ENCODE data around the gene IL4I1.

DNA sequence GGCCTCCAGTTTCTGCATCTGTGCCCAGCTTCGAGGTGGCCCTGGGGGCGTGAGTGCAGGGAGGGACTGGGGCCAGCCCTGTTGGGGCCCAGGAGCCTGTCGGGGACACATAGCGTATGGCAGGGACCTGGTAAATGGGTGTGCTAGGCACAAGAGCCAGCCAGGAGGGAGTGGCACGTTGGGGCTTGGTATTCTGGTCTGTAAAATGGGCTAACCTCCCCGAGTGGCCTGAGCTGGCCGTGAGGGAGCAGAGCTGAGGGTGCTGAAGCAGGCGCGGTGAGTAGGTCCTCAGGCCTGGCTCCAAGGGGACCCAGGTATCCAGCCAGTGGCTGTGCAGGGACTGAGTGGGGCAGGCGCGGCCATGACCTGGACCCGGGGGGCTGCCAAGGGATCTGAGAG lies 41.4 kb downstream of the IL4I1 start:
- TF ChIP-seq POLR2AphosphoS5 (IDR thresholded peaks at IDR 0.05) = no peak
- TF ChIP-seq, protein P1, sequence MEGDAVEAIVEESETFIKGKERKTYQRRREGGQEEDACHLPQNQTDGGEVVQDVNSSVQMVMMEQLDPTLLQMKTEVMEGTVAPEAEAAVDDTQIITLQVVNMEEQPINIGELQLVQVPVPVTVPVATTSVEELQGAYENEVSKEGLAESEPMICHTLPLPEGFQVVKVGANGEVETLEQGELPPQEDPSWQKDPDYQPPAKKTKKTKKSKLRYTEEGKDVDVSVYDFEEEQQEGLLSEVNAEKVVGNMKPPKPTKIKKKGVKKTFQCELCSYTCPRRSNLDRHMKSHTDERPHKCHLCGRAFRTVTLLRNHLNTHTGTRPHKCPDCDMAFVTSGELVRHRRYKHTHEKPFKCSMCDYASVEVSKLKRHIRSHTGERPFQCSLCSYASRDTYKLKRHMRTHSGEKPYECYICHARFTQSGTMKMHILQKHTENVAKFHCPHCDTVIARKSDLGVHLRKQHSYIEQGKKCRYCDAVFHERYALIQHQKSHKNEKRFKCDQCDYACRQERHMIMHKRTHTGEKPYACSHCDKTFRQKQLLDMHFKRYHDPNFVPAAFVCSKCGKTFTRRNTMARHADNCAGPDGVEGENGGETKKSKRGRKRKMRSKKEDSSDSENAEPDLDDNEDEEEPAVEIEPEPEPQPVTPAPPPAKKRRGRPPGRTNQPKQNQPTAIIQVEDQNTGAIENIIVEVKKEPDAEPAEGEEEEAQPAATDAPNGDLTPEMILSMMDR (IDR thresholded peaks at IDR 0.05) = no peak
- no peak for TF ChIP-seq POLR2A (IDR thresholded peaks at IDR 0.05; ENCODE audit: low read depth)
- no peak for TF ChIP-seq EP300 (IDR thresholded peaks at IDR 0.05)

Data from esophagus muscularis mucosa (tissue), 4 donors.